ENCODE data around the gene SMURF2. TPM values are rescaled to one million over a fixed set of nuclear protein-coding genes. Genes with fewer than 3 reads are reported as not detected.

Gene SMURF2
- polyA plus RNA-seq, 1 donor from 2014 or later = 55.2 TPM

DNA sequence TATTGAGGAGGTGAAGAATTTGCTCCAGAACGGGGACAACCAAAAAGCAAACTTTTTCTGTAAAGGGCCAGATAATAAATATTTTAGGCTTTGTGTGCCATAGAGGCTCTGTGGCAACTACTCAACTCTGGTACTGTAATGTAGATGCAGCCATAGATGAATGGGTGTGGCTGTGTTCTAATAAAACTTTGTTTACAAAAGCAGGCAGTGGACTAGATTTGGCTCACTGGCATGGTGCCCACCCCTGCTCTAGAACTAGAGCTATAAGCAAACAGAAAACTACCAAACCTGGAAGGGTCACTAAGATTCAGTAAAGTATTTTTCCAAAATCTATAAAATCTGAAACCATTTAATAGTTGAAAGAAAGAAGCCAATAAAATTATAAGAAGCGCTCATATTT, 24.6 kb upstream of the SMURF2 start:
- no peaks in the 10 kb centered on the region for H3K79me2 ChIP-seq (replicated peaks; ENCODE audit: insufficient read depth, low read length)
- H3K27me3 ChIP-seq (ENCODE audit: insufficient read depth, low read depth, low read length) = no peaks in the 10 kb centered on the region
- no peak overlapping the region for H2AFZ ChIP-seq (ENCODE audit: low read depth, low read length)
- H3K4me2 ChIP-seq (ENCODE audit: low read length) = no peak overlapping the region
- H3K9ac ChIP-seq (ENCODE audit: low read length) = no peak overlapping the region
- TF ChIP-seq, protein P1, sequence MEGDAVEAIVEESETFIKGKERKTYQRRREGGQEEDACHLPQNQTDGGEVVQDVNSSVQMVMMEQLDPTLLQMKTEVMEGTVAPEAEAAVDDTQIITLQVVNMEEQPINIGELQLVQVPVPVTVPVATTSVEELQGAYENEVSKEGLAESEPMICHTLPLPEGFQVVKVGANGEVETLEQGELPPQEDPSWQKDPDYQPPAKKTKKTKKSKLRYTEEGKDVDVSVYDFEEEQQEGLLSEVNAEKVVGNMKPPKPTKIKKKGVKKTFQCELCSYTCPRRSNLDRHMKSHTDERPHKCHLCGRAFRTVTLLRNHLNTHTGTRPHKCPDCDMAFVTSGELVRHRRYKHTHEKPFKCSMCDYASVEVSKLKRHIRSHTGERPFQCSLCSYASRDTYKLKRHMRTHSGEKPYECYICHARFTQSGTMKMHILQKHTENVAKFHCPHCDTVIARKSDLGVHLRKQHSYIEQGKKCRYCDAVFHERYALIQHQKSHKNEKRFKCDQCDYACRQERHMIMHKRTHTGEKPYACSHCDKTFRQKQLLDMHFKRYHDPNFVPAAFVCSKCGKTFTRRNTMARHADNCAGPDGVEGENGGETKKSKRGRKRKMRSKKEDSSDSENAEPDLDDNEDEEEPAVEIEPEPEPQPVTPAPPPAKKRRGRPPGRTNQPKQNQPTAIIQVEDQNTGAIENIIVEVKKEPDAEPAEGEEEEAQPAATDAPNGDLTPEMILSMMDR (IDR thresholded peaks at IDR 0.05; ENCODE audit: poor library complexity, severe bottlenecking) = no peak
- no peak for TF ChIP-seq EP300 (conservative IDR thresholded peaks at IDR 0.05; ENCODE audit: poor library complexity, severe bottlenecking)
- no peak for TF ChIP-seq SMC3 (conservative IDR thresholded peaks at IDR 0.05; ENCODE audit: poor library complexity)
- no peak for TF ChIP-seq POLR2AphosphoS5 (IDR thresholded peaks at IDR 0.05)
- TF ChIP-seq, protein P2, sequence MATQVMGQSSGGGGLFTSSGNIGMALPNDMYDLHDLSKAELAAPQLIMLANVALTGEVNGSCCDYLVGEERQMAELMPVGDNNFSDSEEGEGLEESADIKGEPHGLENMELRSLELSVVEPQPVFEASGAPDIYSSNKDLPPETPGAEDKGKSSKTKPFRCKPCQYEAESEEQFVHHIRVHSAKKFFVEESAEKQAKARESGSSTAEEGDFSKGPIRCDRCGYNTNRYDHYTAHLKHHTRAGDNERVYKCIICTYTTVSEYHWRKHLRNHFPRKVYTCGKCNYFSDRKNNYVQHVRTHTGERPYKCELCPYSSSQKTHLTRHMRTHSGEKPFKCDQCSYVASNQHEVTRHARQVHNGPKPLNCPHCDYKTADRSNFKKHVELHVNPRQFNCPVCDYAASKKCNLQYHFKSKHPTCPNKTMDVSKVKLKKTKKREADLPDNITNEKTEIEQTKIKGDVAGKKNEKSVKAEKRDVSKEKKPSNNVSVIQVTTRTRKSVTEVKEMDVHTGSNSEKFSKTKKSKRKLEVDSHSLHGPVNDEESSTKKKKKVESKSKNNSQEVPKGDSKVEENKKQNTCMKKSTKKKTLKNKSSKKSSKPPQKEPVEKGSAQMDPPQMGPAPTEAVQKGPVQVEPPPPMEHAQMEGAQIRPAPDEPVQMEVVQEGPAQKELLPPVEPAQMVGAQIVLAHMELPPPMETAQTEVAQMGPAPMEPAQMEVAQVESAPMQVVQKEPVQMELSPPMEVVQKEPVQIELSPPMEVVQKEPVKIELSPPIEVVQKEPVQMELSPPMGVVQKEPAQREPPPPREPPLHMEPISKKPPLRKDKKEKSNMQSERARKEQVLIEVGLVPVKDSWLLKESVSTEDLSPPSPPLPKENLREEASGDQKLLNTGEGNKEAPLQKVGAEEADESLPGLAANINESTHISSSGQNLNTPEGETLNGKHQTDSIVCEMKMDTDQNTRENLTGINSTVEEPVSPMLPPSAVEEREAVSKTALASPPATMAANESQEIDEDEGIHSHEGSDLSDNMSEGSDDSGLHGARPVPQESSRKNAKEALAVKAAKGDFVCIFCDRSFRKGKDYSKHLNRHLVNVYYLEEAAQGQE (IDR thresholded peaks at IDR 0.05; ENCODE audit: borderline replicate concordance) = no peak
- TF ChIP-seq RAD21 (conservative IDR thresholded peaks at IDR 0.05) = no peak
- TF ChIP-seq TAF1 (IDR thresholded peaks at IDR 0.05; ENCODE audit: low read depth) = no peak
- TF ChIP-seq EZH2 (IDR thresholded peaks at IDR 0.05; ENCODE audit: borderline replicate concordance, insufficient read depth, low read length, poor library complexity, severe bottlenecking) = no peak
- TF ChIP-seq MXI1 (conservative IDR thresholded peaks at IDR 0.05; ENCODE audit: poor library complexity, severe bottlenecking) = no peak
- no peaks in the 10 kb centered on the region for H4K20me1 ChIP-seq (ENCODE audit: insufficient read depth)
- no peak overlapping the region for H3K4me3 ChIP-seq (ENCODE audit: low read length)
- no peaks in the 10 kb centered on the region for H3F3A ChIP-seq (ENCODE audit: insufficient read depth, low read length, poor library complexity, severe bottlenecking)
- no peaks in the 10 kb centered on the region for H3K9me2 ChIP-seq (ENCODE audit: insufficient read depth, low read length)
- H3K36me3 ChIP-seq (ENCODE audit: insufficient read depth, low read length) = no peaks in the 10 kb centered on the region
- H3K27ac ChIP-seq (ENCODE audit: low read length) = no peak overlapping the region
- no peaks in the 10 kb centered on the region for H3K9me3 ChIP-seq (ENCODE audit: low read length)

- H3K79me2 ChIP-seq (replicated peaks; ENCODE audit: insufficient read depth, low read length) = no peaks in the 10 kb centered on the region
- H3K9me2 ChIP-seq (ENCODE audit: insufficient read depth, low read length) = no peaks in the 10 kb centered on the region
- H3K27ac ChIP-seq (ENCODE audit: low read length) = no peak overlapping the region
- no peaks in the 10 kb centered on the region for H3K27me3 ChIP-seq (ENCODE audit: insufficient read depth, low read depth, low read length)
- no peaks in the 10 kb centered on the region for H3F3A ChIP-seq (ENCODE audit: insufficient read depth, low read length, poor library complexity, severe bottlenecking)
- TF ChIP-seq, protein P1 (IDR thresholded peaks at IDR 0.05; ENCODE audit: poor library complexity, severe bottlenecking) = no peak
- TF ChIP-seq RAD21 (conservative IDR thresholded peaks at IDR 0.05) = no peak
- no peaks in the 10 kb centered on the region for H3K36me3 ChIP-seq (ENCODE audit: insufficient read depth, low read length)
- H3K4me2 ChIP-seq (ENCODE audit: low read length) = no peak overlapping the region
- no peaks in the 10 kb centered on the region for H4K20me1 ChIP-seq (ENCODE audit: insufficient read depth)
- H3K9me3 ChIP-seq (ENCODE audit: low read length) = no peaks in the 10 kb centered on the region
- H3K4me3 ChIP-seq (ENCODE audit: low read length) = no peak overlapping the region
- H3K9ac ChIP-seq (ENCODE audit: low read length) = no peak overlapping the region
- no peak overlapping the region for H2AFZ ChIP-seq (ENCODE audit: low read depth, low read length)
Observed at GRCh38 chr17:64685705-64686104, 23.6 kb upstream of the SMURF2 start.

All from neural cell (in vitro differentiated cells).